ENCODE measurements around the gene CMIP. TPM values are rescaled to one million over a fixed set of nuclear protein-coding genes. Genes with fewer than 3 reads are reported as not detected.

Gene CMIP
- total RNA-seq, 1 experiment from 2014 or later = 48.2 TPM

- no peaks in the 10 kb centered on the region for H3K27me3 ChIP-seq (ENCODE audit: insufficient read depth, low read length)
- H4K8ac ChIP-seq (replicated peaks; ENCODE audit: insufficient read length, low read depth, low read length) = no peak overlapping the region
- no peak overlapping the region for H4K5ac ChIP-seq (ENCODE audit: insufficient read length, low read depth, low read length)
- H4K20me1 ChIP-seq (ENCODE audit: control insufficient read depth, insufficient read depth, insufficient read length) = peaks cover 2% of the 10 kb centered on the region
- H3K18ac ChIP-seq (ENCODE audit: insufficient read length, low read depth, low read length) = no peak overlapping the region
- Mint-ChIP-seq H3K36me3 (ENCODE audit: insufficient read depth in 1 of 3, low read depth in 3 of 3) (no peaks in the 10 kb centered on the region), H3K27me3 (ENCODE audit: low read depth) (no peaks in the 10 kb centered on the region), H3K4me3 (no peak overlapping the region), H3K4me1 (peaks cover 40 to 41% of the 10 kb centered on the region in 2 experiments), H3K27ac (peak overlapping the region; percentile 8 to 85 (median 22); a peak in 5 of 7 replicates), H3K9me3 (no peaks in the 10 kb centered on the region)
- H2AFZ ChIP-seq (ENCODE audit: low read length) = no peak overlapping the region
- no peak overlapping the region for H2AK5ac ChIP-seq (ENCODE audit: insufficient read length, low read length)
- no peaks in the 10 kb centered on the region for H3K9me3 ChIP-seq (ENCODE audit: control insufficient read depth, low read depth, low read length)
- H3K23me2 ChIP-seq (ENCODE audit: insufficient read length, low read depth, low read length, poor library complexity, severe bottlenecking) = no peaks in the 10 kb centered on the region
- H3K79me1 ChIP-seq (ENCODE audit: insufficient read depth, low read depth, low read length, poor library complexity, severe bottlenecking) = peaks cover 6% of the 10 kb centered on the region
- DNase-seq = no peak
- no peak overlapping the region for H3K27ac ChIP-seq (ENCODE audit: insufficient read length, low read depth, low read length)
- TF ChIP-seq CTCF (conservative IDR thresholded peaks at IDR 0.05) = no peak
- no peak overlapping the region for H3K9ac ChIP-seq (ENCODE audit: extremely low read depth, insufficient read length, low read length)
- H2BK5ac ChIP-seq (ENCODE audit: insufficient read length, low read length) = no peak overlapping the region
- H4K91ac ChIP-seq (ENCODE audit: insufficient read length, low read depth, low read length) = no peak overlapping the region
- no CpG with 5 or more reads among the region's 7 CpGs for WGBS (ENCODE audit: extremely low coverage, insufficient read length, low lambda C conversion rate)
- no peak overlapping the region for H2BK12ac ChIP-seq (ENCODE audit: insufficient read length, low read depth, low read length)
- H3K23ac ChIP-seq (ENCODE audit: insufficient read length, low read depth, low read length) = no peak overlapping the region
- H3K56ac ChIP-seq (ENCODE audit: insufficient read length, low read depth, low read length) = no peak overlapping the region
- H2BK120ac ChIP-seq (ENCODE audit: low read depth, low read length, poor library complexity, severe bottlenecking) = no peak overlapping the region
- H3K4ac ChIP-seq (ENCODE audit: low read depth, low read length) = no peak overlapping the region
- no peaks in the 10 kb centered on the region; the same call in 1 of the 2 replicates for H3K4me1 ChIP-seq (ENCODE audit: insufficient read depth, low read length)
- no peak overlapping the region for H2BK20ac ChIP-seq (ENCODE audit: low read depth, low read length, poor library complexity, severe bottlenecking)
- no peak overlapping the region for H3K14ac ChIP-seq (ENCODE audit: insufficient read depth, low read length)
- H3T11ph ChIP-seq (ENCODE audit: low read length) = no peak overlapping the region
- H3K4me2 ChIP-seq (ENCODE audit: insufficient read depth, insufficient read length, low read length) = no peak overlapping the region
- H2BK15ac ChIP-seq (ENCODE audit: low read depth, low read length) = no peak overlapping the region
- peaks cover 16% of the 10 kb centered on the region; the same call in 1 of the 2 replicates for H3K79me2 ChIP-seq (ENCODE audit: insufficient read depth, low read length)
These were observed 44.2 kb downstream of the CMIP start for GRCh38 chr16:81488687-81489411.

Data from H9 (cell line).